Measurements from ENCODE around the gene GAS1. TPM values are rescaled to one million over a fixed set of nuclear protein-coding genes. Genes with fewer than 3 reads are reported as not detected.

The GAS1 gene, protein sequence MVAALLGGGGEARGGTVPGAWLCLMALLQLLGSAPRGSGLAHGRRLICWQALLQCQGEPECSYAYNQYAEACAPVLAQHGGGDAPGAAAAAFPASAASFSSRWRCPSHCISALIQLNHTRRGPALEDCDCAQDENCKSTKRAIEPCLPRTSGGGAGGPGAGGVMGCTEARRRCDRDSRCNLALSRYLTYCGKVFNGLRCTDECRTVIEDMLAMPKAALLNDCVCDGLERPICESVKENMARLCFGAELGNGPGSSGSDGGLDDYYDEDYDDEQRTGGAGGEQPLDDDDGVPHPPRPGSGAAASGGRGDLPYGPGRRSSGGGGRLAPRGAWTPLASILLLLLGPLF
- 17.8 TPM for total RNA-seq

DNA sequence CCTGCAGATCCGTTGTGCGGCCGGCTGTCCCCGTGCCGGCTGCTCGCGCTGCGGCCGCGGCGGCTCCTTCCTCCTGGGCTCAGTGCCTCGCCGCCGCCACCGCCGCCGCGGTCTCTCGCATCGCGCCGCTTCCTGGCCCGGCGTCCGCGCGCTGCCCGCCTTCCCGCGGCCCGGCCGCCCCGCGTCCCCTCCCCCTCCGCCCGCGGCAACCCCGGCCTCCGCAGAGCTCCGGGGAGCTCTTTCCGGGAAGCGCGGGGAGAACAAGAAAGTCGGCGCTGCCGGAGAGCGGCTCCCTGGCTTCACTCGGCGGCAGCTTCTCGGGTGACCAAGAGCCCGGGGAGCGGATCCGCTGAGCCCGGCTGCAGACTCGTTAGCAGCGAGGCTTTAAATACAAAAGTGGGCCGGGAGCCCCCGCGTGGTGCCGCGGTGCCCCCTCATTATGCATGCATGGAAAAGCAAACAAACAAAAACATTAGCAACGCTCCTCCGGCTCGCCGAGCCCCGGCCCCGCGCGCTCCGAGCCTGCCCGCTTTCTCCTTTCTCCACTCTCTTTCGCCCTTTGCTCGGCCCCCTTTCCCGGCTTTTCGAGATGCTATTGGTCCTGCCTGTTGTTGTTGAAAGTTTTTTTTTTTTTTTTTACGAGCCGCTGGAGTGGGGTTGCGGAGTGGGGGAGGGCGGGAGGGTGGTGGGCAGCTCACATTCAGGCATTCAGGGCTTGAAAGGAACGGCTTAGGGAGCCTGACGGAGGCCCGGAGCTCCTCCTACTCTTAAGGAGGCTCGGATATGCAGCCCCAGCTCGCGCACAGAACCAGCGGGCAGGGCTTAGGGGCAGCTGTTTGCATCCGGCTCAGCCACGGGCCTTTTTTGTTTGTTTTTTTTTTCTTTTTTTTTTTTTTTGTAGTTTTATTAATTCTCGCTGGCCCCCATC, at the start of gene GAS1:
GAS1 (minus strand) TSS at position 361 of the 928 bp plus-strand sequence. CDS start 727 bp downstream, outside the sequence.

